ENCODE data around the gene LINC01488.

LINC01488 gene

DNA sequence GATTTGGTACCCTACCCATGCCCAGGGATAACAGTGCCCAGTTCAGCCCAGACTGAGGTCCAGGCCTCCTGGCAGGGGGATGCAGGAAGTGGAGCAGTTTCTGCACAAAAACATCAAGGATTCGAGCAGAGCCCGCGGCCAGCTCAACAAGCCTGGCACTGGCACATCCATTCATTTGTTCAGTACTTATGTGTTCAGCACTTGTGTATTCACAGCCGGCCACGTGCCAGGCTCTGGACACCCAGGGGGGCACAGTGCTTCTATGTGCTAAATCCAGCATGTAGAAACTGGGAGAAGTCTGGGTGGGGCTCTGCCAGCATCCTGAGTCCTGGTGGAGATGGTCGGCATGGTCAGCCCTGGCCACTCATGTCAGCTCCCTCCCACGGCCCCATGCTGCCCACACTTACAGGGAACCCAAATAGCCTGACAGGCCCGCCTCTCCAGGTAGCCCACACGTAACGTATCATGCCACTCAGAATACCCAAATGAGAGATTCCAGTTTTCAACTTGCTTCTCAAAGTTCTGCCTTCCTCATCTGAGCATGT is 28.5 kb downstream of the LINC01488 start:
- no peak for DNase-seq (ENCODE audit: low read depth in 2 of 2)

DNA sequence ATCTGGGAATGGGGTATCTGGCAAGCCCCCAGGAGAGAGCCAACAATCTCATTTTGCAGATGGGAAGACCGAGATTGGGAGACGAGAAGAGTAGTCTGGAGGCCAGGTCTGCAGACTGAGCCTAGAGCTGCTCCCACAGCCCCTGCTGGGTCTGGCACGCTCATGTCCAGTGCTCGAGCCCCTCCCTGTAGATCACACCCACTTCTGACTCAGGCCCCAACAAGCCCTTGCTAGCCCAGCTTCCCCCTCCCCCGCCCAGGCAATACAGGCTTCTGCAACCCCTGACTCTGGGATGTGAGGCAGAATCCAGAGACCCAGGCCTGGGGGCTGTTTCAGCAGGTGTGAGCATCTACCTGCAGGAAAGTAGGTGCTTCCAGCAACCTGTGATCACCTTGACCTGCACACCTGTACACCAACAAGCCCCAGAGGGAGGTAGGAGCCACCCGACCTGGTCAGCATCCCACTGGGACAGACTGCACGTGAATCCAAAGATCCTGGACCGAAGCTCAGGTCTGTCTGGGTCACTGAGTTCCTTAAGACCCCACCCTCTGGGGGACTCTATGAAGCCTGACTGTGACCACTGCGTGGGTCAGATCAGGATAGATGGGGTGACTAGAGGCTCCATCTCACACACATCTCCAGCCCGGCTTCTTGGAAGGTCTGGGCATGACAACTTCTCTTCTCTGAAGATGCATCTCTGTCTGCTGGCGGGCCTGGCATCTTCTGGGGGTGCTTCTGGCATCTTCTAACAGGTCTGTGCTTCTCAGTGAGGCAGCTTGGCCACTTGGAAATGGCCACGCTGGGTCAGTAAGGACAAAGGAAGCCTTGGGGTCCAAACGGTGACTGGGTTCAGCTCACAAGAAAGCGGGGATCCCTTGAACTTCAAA is 29.3 kb downstream of the LINC01488 start:
- DNase-seq (ENCODE audit: low read depth in 2 of 2), result no peak

- no peak for DNase-seq (ENCODE audit: low read depth in 2 of 2)
These were observed 30.0 kb downstream of the LINC01488 start for GRCh38 chr11:69511358-69512055.

GRCh38 chr11:69512136-69512535 is 30.7 kb downstream of the LINC01488 start:
- no peak for DNase-seq (ENCODE audit: low read depth in 2 of 2)

DNA sequence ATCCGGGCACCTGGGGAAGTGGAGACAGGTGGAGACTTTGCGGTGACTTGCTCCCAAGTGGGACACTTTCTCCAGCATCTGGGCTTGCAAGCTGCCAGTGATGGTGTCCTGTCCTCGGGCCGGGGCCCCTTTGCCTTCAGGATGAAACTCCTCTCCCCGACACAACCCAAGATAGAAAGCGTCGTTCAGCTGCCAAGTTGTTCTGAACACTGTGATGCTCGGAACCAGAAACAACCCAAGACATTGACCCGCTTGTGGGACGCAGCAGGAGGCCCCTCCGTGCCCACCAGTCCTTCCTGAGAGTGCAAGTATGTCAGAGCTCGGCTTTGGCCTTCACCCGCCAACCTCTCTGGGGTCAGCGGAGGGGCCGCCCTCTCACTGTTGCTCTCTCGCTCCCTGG is 31.3 kb downstream of the LINC01488 start:
- DNase-seq (ENCODE audit: low read depth in 2 of 2), result no peak

- DNase-seq (ENCODE audit: low read depth in 2 of 2), result no peak
These were observed 31.7 kb downstream of the LINC01488 start for GRCh38 chr11:69513196-69513595.

- DNase-seq (ENCODE audit: low read depth in 2 of 2), result no peak
These were observed 32.3 kb downstream of the LINC01488 start for GRCh38 chr11:69513663-69514224.

DNA sequence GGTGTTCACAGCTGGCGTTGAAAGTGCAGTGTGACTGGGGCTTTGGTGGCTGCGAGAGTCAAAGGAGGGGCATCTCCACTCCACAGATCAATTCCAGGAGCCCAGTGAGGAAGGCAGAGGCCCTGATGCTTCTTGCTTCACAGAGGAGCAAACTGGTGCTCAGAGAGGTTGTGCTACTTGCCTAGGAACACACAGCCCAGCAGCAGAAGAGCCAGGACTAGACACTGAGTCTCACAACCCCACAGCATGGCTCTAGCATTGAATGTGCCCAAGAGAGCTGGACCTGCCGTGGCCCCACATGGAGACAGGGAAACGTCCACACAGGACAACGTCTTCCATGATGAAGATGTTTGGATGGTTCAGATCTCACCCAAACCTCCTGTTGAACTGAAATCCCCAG is 33.3 kb downstream of the LINC01488 start:
- DNase-seq (ENCODE audit: low read depth in 2 of 2), result no peak

DNA sequence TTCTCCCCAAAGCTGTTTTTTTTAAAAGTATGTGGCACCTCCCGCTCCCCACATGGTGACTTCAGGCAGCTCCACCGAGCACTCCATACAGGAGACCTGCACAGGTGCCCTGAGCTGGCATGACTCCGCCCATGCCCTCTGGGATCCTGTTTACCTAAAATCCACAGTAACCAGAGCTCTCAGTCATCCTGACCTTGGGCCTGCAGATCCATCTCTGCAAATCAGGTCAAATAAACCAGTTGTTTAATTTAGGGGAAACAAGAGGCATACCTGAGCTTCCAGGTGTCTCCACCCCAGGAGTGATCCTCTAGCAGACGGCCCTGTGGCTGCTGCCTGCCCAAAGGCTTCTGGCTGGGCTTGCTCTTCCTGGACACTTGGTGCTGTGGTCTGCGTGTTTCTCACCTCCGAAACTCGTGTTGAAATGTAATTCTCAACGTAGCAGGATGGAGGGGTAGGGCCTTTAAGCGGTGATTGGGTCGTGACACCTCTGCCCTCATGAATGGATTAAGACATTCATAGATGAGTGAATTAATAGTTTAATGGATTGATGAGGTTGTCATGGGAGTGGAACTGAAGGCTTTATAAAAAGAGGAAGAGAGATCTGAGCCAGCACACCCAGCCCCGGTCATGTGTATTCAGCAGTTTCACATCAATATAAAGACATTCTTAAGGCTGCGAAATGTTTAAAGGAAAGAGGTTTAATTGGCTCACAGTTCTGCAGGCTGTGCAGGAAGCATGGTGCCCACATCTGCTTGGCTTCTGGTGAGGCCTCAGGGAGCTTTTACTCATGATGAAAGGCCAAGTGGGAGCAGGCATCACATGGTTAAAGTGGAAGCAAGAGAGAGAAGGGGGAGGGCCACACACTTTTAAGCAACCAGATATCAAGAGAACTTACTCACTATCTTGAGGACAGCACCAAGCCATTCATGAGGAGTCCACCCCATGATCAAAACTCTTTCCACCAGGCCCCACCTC is 34.1 kb downstream of the LINC01488 start:
- DNase-seq (ENCODE audit: low read depth in 2 of 2), result no peak

- DNase-seq (ENCODE audit: low read depth in 2 of 2), result no peak
These were observed 35.1 kb downstream of the LINC01488 start for GRCh38 chr11:69516526-69516925.

- DNase-seq (ENCODE audit: low read depth in 2 of 2), result no peak
These were observed 36.9 kb downstream of the LINC01488 start for GRCh38 chr11:69518081-69518950.

- DNase-seq (ENCODE audit: low read depth in 2 of 2), result no peak
These were observed 38.9 kb downstream of the LINC01488 start for GRCh38 chr11:69520186-69520916.

GRCh38 chr11:69521457-69521856 is 40.0 kb downstream of the LINC01488 start:
- DNase-seq (ENCODE audit: low read depth in 2 of 2), result no peak

GRCh38 chr11:69523453-69523852 is 42.0 kb downstream of the LINC01488 start:
- DNase-seq (ENCODE audit: low read depth in 2 of 2), result no peak

GRCh38 chr11:69524291-69524882 is 42.9 kb downstream of the LINC01488 start:
- no peak for DNase-seq (ENCODE audit: low read depth in 2 of 2)

GRCh38 chr11:69524991-69525411 is 43.5 kb downstream of the LINC01488 start:
- no peak for DNase-seq (ENCODE audit: low read depth in 2 of 2)

DNA sequence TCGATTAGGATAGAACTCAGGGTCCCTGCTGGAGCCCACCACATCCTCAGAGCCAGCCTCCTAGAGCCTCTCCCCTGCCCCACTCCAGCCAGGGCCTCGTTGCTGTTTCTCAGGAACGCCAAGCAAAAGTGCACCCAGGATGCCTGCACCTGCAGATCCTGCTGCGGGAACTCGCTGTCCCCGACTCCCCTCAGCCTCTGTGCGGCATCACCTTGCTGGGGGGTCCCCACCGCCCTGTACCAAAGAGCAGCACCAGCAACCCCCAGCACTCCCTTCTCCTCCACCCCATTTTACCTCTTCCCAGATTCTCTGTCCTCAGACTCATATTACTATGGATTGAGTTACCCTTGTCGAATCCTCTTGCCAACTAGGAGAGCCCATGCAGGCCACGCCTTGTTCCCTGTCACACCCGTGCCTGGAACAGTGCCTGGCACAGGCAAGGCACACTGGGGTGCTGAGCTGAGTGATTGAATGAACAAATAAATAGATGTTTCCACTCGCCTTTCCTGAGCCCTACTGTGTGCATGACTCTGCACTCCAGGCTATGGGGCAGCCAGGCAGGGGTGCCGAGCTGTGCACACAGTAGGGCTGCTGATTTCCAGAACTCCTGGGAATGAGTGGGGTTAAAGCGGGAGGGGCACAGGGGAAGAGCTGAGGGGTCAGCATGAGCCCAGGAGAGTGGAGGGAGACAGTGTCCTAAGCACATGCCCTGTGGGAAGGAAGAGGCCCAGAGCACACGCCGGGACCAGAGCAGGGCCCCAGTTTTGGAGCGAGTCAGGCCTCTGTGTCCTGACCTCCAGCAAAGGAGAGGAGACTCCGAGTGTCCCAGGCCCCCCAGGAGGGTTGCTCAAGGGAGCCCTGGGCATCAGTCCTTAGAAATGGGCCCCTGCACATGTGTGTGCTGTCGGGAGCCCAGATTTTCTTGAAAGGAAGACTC is 44.3 kb downstream of the LINC01488 start:
- DNase-seq (ENCODE audit: low read depth in 2 of 2), result no peak

GRCh38 chr11:69526453-69526810 is 45.0 kb downstream of the LINC01488 start:
- DNase-seq (ENCODE audit: low read depth in 2 of 2), result no peak

Measured in activated CD4-positive, alpha-beta T cell treated with anti-CD3 and anti-CD28 coated beads for 24 hours (primary cell).